HG03025 (cell line): Measurements from ENCODE around the gene NPAS1.
"Not testable (repeated sequence)": the region's sequence is repeated elsewhere in the genome, so short reads cannot be mapped to it uniquely, and the experiment has no call there.

ENCODE experiments used
- ATAC-seq: cut with Tn5 transposase; IDR thresholded peaks from one replicate; pipeline ENCODE4 v1.9.1; 2021; ENCODE audit warnings: mild to moderate bottlenecking, moderate library complexity; ENCODE audit not compliant: unreplicated experiment, low FRiP score

Gene NPAS1

GRCh38 chr19:47074621-47075020 is 55.0 kb downstream of the NPAS1 start:
- ATAC-seq = no peak

GRCh38 chr19:47075179-47075810 is 55.7 kb downstream of the NPAS1 start:
- ATAC-seq = no peak

GRCh38 chr19:47075941-47076340 is 56.3 kb downstream of the NPAS1 start:
- ATAC-seq = no peak

- ATAC-seq = not testable (repeated sequence)
These were observed 58.7 kb downstream of the NPAS1 start for GRCh38 chr19:47078351-47078750.

GRCh38 chr19:47081095-47081494 is 61.5 kb downstream of the NPAS1 start:
- ATAC-seq = no peak

GRCh38 chr19:47082493-47082892 is 62.9 kb downstream of the NPAS1 start:
- ATAC-seq = no peak

GRCh38 chr19:47084879-47085439 is 65.3 kb downstream of the NPAS1 start:
- no peak for ATAC-seq

GRCh38 chr19:47086280-47086679 is 66.6 kb downstream of the NPAS1 start:
- no peak for ATAC-seq

- no peak for ATAC-seq
These were observed 70.2 kb downstream of the NPAS1 start for GRCh38 chr19:47089767-47090350.

- no peak for ATAC-seq
These were observed 73.6 kb downstream of the NPAS1 start for GRCh38 chr19:47093254-47093653.

- no peak for ATAC-seq
These were observed 74.2 kb downstream of the NPAS1 start for GRCh38 chr19:47093841-47094240.

- ATAC-seq = no peak
These were observed 75.2 kb downstream of the NPAS1 start for GRCh38 chr19:47094557-47095475.
